Fibroblast of skin of scalp (primary cell): Measurements from ENCODE around the gene IQUB.
"Not testable (repeated sequence)": the region's sequence is repeated elsewhere in the genome, so short reads cannot be mapped to it uniquely, and the experiment has no call there.

Source experiments
- DNase-seq: peaks from one replicate; pipeline ENCODE4 v3.0.0-alpha.2; 2013

IQUB gene

GRCh38 chr7:123407951-123408350 is 126.4 kb downstream of the IQUB start:
- not testable (repeated sequence) for DNase-seq
